GM18511 (cell line): Measurements from ENCODE around the gene HSPA12A.
A peak's percentile ranks its signal among the peaks of the same experiment; 100 is the strongest.

Experiments used
- ATAC-seq: cut with Tn5 transposase; IDR thresholded peaks from one replicate; pipeline ENCODE4 v1.9.1; 2021; ENCODE audit warnings: mild to moderate bottlenecking, moderate library complexity; ENCODE audit not compliant: unreplicated experiment

Gene HSPA12A

DNA sequence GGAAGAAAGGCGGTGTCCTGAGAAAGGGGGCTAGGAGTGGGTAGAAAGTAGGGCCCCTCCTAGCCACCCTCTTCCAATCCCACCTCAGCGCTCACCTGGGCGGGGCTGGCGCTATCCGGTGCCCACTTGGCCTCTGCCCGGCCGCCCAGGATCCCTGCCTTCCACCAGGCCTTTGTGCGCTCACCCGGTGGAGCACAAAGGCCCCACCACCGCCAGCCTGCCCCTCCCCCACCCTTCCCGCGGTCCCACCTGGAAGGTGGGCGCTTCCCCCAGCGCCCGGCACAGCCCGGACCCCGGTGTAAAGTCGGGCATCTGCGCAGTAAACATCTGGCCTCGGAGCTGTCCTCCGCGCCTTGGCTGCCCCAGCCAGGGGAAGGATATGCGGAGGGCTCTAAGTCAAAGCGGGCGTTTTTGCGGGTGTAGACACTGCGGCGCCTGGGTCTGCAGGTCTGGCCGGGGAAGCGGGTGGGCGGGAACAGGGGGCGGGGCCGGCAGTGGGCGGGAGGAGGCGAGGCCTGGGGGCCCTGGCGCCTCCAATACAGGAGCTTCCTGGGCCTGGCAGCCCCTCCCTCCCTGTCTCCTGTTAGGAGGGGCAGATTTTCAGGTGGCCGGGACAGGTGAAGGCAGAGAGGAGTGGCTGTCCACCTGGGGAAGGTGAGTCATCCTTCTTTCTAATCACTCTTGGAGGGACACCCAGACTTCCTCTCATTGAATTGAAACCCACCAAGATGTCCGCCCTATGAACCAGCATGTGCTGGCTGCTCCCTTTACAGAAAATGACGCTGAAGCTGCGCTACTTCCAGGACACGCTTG lies 72.3 kb downstream of the HSPA12A start:
- ATAC-seq = no peak

GRCh38 chr10:116669080-116669479 lies 73.3 kb downstream of the HSPA12A start:
- ATAC-seq = no peak

DNA sequence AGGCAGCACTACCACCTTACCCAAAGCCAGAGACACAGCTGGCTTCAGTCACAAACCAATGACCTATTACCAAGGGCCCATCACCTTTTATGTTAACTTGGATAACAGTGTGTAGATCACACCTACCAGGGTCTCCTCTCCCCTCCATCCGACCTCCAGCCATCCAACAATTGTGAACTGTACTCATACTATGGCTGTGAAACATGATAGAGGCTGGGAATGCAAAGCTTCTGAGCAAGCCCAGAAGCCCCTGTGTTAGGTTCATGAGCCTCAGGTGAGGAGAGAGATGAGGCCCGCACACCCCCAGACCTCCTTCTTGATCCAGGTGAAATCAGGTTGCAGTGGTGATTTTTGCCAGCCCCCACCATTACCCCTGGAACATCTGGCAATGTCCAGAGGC lies 73.9 kb downstream of the HSPA12A start:
- ATAC-seq = no peak

DNA sequence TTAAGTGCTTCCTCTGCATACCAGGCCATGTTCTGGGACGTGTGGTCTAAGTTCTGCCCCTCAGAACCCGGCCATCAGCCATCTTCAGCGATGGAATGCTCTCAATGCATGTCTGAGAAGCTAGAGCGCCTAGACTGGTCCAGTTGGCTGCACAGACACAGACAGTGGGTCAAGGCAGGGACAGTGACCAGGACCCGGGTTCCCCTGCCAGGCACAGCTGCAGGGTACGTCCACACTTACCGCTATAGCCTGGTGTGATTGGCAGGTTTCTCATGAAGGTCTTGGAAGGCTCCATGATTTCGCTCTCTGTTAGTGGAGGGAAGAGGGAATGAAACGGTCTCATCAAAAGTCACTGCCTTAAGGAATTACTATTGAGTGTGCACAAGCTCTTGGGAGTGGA lies 74.3 kb downstream of the HSPA12A start:
- no peak for ATAC-seq

DNA sequence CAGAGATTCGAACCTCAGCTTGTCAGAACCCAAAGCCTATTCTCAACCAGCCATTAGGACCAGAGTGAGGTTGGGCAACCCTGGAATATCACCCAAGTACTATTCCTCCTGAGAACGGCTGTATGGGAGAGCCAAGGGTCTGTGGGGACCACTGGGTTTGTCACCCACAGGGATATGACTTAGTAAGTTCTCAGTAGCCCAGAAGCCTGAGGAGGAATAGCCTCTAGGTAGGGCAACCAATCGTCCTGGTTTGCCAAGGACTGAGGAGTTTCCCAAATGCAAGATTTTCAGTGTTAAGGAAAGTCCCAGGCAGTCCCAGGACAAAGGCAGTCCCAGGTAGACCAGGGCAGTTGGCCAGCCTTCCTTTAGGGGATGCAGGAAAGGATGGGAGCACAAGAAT lies 74.9 kb downstream of the HSPA12A start:
- no peak for ATAC-seq

DNA sequence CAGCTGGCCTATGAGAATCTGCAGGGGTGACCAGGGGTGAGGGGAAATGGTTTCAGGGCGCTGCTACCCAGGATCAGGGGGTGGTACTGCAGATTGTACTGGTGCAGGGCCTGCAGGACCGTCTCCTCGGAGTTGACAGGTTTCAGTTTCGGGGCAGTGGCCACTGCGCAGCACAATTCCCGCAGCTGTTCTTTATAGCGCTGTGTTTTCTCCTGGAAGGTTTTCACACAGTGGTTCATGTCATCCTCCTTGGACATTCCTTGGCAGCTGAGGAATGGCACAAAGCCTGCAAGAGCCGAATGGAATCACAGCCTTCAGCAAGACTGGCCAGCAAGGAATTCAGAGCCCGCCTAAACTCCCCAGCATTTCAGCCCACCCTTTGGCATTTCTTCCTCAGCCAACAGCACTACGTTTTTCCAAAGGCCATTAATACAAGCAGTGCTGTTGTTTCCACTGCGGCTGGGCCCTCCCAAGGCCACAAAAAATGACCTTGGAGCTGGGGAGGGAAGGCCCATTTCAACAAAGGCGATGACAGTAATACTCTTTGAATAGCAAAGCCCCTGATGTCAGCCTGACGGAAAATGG lies 76.7 kb downstream of the HSPA12A start:
- ATAC-seq = no peak

- no peak for ATAC-seq
Observed at GRCh38 chr10:116664631-116665030, 77.7 kb downstream of the HSPA12A start.

DNA sequence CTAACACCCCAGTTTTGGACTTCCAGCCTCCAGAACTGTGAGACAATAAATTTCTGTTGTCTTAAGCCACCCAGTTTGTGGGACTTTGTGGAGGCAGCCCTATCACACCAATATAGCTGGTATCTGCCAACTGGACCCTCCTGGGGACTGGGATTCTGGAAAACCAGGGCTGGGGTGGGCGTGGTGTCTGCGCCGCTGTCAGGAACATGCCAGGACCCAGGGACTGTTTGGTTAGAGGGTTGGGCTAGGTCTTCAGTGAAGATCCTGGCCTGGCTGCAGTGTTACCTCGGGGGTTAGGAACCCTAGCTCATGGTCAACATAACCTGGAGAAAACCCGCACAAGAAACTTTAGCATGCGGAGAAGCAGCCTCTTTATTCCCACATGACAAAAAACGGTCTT lies 79.0 kb downstream of the HSPA12A start:
- no peak for ATAC-seq

DNA sequence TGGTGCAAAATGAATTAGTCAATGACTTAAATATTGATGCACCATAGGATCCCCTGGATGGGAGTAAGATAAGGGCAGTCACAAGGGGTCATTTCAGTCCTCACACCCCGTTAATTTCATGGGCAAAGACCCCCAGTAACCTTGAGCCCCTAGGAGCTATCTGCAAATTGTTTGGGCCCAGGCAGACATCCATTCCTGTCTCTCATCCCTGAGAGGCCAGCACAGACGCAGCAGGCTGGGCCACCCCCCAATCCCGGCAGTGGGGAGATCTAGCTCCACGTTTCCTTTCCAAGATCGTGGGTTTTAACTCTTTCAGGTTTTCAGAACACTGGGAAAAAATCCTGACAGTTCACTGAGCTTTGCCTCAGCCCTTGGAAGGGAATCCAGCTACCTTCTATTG lies 81.5 kb downstream of the HSPA12A start:
- no peak for ATAC-seq

GRCh38 chr10:116659049-116659670 lies 83.2 kb downstream of the HSPA12A start:
- ATAC-seq = no peak

GRCh38 chr10:116657863-116658551 lies 84.4 kb downstream of the HSPA12A start:
- ATAC-seq = no peak

GRCh38 chr10:116656044-116656443 lies 86.3 kb downstream of the HSPA12A start:
- no peak for ATAC-seq

DNA sequence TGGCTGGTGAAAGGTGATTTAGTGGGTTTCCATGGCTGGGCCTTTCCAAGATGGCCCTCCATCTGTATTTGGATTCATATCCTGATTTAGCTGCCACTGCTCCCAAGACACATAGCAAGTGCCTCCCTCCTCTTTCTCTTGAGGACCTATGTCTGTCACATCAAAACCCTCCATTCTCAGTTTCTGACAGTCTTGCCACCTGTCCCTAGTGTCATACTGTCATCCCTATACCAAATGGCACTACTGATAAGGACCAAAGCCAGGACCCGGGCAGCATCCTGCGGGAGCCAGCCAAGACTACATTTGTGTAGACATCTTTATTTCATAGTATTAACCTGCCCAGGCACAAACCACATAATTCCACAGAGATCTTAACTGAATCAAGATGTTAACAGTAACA lies 86.8 kb downstream of the HSPA12A start:
- no peak for ATAC-seq

- ATAC-seq = peak; percentile 70
Observed at GRCh38 chr10:116654816-116655215, 87.5 kb downstream of the HSPA12A start.

- ATAC-seq = no peak
Observed at GRCh38 chr10:116653885-116654284, 88.5 kb downstream of the HSPA12A start.

- no peak for ATAC-seq
Observed at GRCh38 chr10:116648903-116649302, 93.5 kb downstream of the HSPA12A start.

DNA sequence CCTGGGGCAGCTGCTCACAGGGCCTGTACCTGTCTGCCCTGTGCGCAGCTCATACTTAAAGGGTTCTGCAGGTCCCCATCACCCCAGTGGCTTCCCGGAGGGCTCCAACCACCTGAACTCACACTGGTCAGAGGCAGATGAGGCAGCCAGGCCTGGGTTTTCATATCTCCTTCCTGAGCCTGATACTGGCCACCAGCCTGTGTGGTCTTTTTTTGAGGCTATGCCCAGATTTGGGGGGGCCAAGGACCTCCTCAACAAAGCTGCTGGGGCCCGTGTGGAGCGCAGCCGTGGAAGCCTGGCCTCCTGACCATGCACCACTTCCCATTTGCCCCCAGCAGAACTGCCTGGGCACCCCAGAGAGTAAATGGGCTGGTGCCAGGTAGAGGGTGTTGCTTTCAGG lies 95.9 kb downstream of the HSPA12A start:
- ATAC-seq = no peak

- ATAC-seq = no peak
Observed at GRCh38 chr10:116637830-116638229, 104.5 kb downstream of the HSPA12A start.

GRCh38 chr10:116636976-116637375 lies 105.4 kb downstream of the HSPA12A start:
- no peak for ATAC-seq

DNA sequence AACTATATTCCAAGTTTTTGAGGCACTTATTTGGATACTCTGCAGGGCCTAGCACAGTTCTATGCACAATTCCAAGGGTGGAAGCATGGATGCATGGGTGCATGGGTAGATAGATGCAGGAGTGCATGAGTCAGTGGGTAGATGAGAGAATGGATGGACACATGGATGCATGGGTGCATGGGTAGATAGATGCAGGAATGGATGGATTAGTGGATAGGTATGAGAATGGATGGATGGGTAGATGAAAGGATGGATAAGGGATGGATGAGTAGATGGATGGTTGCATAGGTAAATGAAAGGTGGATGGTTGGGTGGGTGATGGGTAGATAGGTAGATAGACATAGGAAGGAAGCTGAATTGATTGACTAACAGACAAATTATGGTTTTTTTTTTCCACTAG lies 106.0 kb downstream of the HSPA12A start:
- no peak for ATAC-seq

GRCh38 chr10:116634126-116634975 lies 108.0 kb downstream of the HSPA12A start:
- ATAC-seq = no peak
